ENCODE results near the gene FLYWCH1.

FLYWCH1 gene

GRCh38 chr16:2911638-2912329 is at the start of gene FLYWCH1:
TSS of gene FLYWCH1 (plus strand) at chr16:2911931. CDS start at chr16:2929686, 17,755 bp downstream.
- DNase-seq (ENCODE audit: low read depth), result peak; percentile 97

- DNase-seq (ENCODE audit: low read depth), result no peak
Measured at GRCh38 chr16:2865651-2866050, 46.1 kb upstream of the FLYWCH1 start.

GRCh38 chr16:2866431-2866830 is 45.3 kb upstream of the FLYWCH1 start:
- no peak for DNase-seq (ENCODE audit: low read depth)

GRCh38 chr16:2867661-2867986 is 44.1 kb upstream of the FLYWCH1 start:
- DNase-seq (ENCODE audit: low read depth), result no peak

- DNase-seq (ENCODE audit: low read depth), result peak; percentile 96
Measured at GRCh38 chr16:2867987-2868789, 43.5 kb upstream of the FLYWCH1 start.

- DNase-seq (ENCODE audit: low read depth), result no peak
Measured at GRCh38 chr16:2871926-2872325, 39.8 kb upstream of the FLYWCH1 start.

GRCh38 chr16:2874032-2874911 is 37.5 kb upstream of the FLYWCH1 start:
- DNase-seq (ENCODE audit: low read depth), result no peak

- peak; percentile 51 for DNase-seq (ENCODE audit: low read depth)
Measured at GRCh38 chr16:2874912-2875362, 36.8 kb upstream of the FLYWCH1 start.

- DNase-seq (ENCODE audit: low read depth), result no peak
Measured at GRCh38 chr16:2879854-2880508, 31.8 kb upstream of the FLYWCH1 start.

GRCh38 chr16:2881783-2882649 is 29.7 kb upstream of the FLYWCH1 start:
- DNase-seq (ENCODE audit: low read depth), result no peak

GRCh38 chr16:2882650-2883457 is 28.9 kb upstream of the FLYWCH1 start, which contains the start of gene FLYWCH2:
TSS of gene FLYWCH2 (plus strand) at chr16:2883215. CDS start at chr16:2896450, 13,235 bp downstream.
- DNase-seq (ENCODE audit: low read depth), result peak; percentile 99

GRCh38 chr16:2883458-2883908 is 28.2 kb upstream of the FLYWCH1 start:
- DNase-seq (ENCODE audit: low read depth), result no peak

GRCh38 chr16:2884041-2884451 is 27.7 kb upstream of the FLYWCH1 start:
- DNase-seq (ENCODE audit: low read depth), result no peak

- DNase-seq (ENCODE audit: low read depth), result no peak
Measured at GRCh38 chr16:2894231-2894630, 17.5 kb upstream of the FLYWCH1 start.

GRCh38 chr16:2895813-2896212 is 15.9 kb upstream of the FLYWCH1 start:
- no peak for DNase-seq (ENCODE audit: low read depth)

GRCh38 chr16:2896480-2897010 is 15.2 kb upstream of the FLYWCH1 start:
- no peak for DNase-seq (ENCODE audit: low read depth)

GRCh38 chr16:2897110-2897509 is 14.6 kb upstream of the FLYWCH1 start:
- no peak for DNase-seq (ENCODE audit: low read depth)

GRCh38 chr16:2898831-2899563 is 12.7 kb upstream of the FLYWCH1 start:
- no peak for DNase-seq (ENCODE audit: low read depth)

- no peak for DNase-seq (ENCODE audit: low read depth)
Measured at GRCh38 chr16:2899564-2900072, 12.1 kb upstream of the FLYWCH1 start.
